HG03432 (cell line): ENCODE results near the gene NTRK1.

Experiments
- ATAC-seq: cut with Tn5 transposase; IDR thresholded peaks from one replicate; pipeline ENCODE4 v1.9.1; 2021; ENCODE audit warnings: mild to moderate bottlenecking, moderate library complexity; ENCODE audit not compliant: unreplicated experiment

NTRK1 gene

GRCh38 chr1:156896490-156897033 lies 35.9 kb downstream of the NTRK1 start:
- no peak for ATAC-seq

DNA sequence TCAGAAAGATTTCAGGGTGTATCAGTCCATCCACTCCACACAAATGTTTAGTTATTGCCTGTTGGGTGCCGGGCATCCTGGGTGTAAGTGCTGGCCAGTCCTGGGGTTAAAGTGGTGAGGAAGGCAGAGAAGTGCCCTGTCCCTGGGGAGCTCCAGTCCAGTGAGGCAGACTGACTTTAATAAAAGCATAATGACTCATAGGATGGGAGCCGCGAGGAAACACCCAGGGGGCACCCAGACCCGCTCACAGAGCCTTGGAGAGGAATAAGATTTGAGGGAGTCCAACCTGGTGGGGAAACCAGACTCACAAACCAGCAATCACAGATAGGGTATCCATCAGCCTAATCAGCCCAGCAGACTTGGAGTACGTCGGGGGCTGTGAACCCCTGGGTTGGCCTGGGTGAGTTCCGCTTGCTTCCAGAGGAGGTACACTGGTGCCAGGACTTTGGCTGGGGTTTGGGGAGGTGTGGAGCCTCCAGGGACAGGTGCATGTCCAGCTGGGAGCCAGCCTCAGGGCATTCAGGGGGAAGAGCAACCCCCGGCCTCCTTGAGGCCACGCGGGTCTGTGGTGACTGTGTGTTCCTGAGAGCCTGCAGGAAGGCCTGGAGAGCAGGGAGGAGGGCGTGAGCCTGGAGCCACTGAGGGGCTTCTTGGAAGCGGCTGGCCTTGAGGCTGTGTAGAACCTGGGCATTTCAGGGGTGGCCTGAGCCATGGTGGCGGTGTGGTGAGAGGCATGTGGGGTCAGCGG lies 36.6 kb downstream of the NTRK1 start:
- ATAC-seq = no peak

DNA sequence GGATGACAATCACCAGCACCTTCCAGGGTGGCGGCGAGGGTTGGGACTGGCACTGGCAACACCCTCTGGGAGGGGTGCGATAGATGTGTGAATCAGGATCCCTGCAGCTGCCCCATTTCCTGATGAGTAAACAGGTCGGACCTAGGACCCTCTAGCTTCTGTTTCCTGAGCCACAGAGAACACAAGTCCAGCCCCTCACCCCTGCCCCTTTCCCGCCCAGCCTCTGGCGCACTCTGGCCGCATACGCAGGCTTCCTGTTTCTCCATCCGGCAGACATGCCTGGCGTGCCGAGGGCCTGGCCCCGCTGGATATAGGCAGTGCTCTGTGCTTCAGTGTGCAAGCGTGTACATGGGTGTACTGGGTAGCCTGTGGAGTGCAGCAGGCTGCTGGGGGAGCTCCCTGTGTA lies 37.5 kb downstream of the NTRK1 start:
- ATAC-seq = no peak

- ATAC-seq = no peak
Observed at GRCh38 chr1:156898971-156899664, 38.5 kb downstream of the NTRK1 start.

GRCh38 chr1:156899956-156900718 lies 39.5 kb downstream of the NTRK1 start:
- no peak for ATAC-seq

DNA sequence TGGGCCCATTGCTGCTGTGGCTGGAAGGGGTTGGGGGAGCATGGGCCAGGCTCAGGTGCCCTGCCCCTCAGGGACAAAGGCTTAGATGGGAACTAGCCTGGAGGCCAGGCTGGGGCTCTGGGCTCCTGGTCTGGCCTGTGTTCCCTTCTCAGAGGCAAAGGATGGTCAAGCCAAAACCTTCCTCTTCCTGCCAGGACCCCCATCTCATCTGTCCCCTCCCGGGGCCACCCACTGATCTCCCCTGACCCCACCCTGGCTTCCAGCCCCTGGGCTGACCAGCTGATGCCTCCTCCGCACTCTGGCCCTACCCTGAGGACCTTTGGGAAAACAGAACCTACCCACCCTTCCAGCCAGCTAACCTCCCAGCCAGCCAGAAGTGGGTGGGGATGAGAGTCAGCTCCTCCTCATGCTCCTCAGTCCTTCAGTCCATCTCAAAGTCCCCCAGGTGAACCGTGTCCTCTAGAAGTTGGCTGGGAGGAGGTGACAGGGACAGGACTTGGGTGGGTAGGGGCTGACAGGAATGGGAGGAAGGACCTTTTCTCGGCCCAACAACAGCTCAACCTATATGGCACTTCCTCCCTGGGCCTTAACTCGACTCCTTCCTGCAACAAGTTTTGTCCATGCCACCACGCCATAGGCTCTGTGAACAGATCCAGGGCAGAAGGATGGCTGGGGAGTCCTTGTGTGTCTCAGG lies 40.4 kb downstream of the NTRK1 start:
- ATAC-seq = no peak

DNA sequence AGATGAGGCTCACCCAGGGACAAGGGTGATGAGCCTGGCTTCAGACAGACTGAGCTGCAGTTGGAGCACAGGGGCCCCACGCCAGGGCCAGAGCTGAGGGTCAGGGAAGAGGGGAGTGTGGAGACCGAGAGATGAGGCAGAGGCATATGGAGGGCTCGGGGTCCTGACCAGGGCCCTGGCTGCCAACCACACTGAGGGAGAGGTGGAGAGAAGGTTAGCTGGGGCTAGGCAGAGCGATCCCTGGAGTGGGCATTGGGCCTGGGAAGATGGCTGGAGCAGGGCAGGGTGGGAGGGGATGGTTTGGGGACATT lies 40.9 kb downstream of the NTRK1 start:
- no peak for ATAC-seq

DNA sequence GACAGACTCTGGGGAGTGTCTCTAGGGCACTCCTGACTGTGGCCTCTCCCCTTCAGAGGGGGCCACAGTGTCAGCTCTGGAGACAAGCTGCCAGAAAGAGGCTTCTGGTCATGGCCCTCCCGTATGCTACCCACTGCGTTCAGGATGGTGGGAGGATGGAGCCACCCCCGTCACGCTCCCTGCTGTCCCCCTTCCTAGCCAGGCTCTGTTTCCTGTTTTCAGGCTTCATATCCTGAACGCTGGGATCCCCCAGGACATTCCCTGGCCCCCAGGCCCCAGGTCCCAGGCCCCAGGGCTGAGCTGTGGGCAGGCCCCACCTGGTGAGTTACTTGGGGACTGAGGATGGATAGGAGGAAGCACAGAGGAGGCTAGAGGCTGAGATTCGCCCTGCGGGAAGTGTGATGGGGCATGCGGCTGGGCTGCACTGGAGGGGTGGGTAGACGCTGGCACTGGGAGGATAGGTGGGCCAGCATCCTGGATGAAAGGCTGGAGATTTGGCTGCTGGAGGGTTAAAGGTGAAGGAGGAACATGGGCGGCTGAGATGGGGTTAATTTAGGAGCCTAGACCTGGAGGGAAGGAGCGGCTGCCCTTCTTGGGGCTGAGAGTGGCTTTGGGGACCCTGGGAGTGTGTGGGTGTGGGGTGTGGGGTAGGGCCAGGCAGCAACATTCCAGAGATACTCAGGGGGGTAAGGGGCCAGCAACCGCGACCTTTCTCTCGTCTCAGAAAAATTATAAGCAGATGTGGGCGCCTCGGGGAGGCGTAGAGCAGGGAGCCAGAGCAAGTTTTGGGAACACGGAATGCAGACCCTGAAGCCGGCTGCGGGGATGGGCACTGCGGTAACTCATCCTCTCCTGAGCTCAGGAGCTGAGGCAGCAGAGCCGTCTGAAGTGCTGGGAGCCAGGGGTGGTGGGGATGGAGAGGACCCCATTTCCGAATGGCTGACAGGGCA lies 41.6 kb downstream of the NTRK1 start:
- ATAC-seq = no peak

GRCh38 chr1:156903328-156904091 lies 42.8 kb downstream of the NTRK1 start:
- no peak for ATAC-seq

GRCh38 chr1:156904187-156904959 lies 43.7 kb downstream of the NTRK1 start:
- ATAC-seq = no peak

GRCh38 chr1:156905176-156905575 lies 44.5 kb downstream of the NTRK1 start:
- no peak for ATAC-seq

GRCh38 chr1:156905651-156906050 lies 45.0 kb downstream of the NTRK1 start:
- ATAC-seq = no peak

DNA sequence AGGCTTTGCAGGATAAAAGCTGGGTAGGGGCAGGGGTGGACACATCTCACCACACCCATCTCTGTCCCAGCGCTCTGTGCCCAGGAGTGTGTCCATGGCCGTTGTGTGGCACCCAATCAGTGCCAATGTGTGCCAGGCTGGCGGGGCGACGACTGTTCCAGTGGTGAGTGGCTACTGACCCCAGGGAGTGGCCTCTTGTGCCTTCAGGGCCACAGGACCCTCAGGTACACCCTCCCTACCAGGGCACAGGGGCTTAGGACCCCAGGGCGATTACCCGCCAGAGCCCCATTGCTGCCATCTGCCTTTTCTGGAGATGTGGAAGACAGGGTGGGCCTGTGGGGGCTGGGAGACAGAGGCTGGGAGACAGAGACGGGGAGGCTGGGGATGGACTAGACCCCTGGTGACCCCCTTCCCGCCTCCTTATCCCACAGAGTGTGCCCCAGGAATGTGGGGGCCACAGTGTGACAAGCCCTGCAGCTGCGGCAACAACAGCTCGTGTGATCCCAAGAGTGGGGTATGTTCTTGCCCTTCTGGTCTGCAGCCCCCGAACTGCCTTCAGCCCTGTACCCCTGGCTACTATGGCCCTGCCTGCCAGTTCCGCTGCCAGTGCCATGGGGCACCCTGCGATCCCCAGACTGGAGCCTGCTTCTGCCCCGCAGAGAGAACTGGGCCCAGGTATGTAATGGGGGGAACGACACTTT lies 45.7 kb downstream of the NTRK1 start:
- no peak for ATAC-seq

- no peak for ATAC-seq
Observed at GRCh38 chr1:156908541-156908940, 47.9 kb downstream of the NTRK1 start.

- ATAC-seq = no peak
Observed at GRCh38 chr1:156908955-156909354, 48.3 kb downstream of the NTRK1 start.

DNA sequence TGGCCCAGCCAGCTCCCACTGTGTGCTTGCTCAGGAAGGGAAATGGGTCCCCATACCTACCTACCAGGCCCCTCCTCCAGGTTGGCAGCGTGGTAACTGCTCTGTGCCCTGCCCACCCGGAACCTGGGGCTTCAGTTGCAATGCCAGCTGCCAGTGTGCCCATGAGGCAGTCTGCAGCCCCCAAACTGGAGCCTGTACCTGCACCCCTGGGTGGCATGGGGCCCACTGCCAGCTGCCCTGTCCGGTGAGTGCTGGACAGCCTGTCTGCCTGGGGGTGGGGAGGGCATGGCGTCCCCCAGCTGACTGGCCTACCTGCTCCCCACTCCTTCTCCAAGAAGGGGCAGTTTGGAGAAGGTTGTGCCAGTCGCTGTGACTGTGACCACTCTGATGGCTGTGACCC lies 49.0 kb downstream of the NTRK1 start:
- no peak for ATAC-seq

GRCh38 chr1:156910309-156910782 lies 49.7 kb downstream of the NTRK1 start:
- ATAC-seq = no peak
